Kidney epithelial cell (primary cell): ENCODE measurements around the gene LDLRAD4. TPM values are rescaled to one million over a fixed set of nuclear protein-coding genes. Genes with fewer than 3 reads are reported as not detected.

Experiments
- DNase-seq: peaks from one replicate; pipeline ENCODE4 v3.0.0-alpha.2; 2010; ENCODE audit warnings: low read depth
- H3K27me3 ChIP-seq: 2 replicates; pipeline ENCODE4 v1.6.0; 2011; ENCODE audit warnings: low read length; ENCODE audit not compliant: control insufficient read depth, insufficient read depth
- H3K36me3 ChIP-seq: 2 replicates; pipeline ENCODE4 v1.5.1; 2011; ENCODE audit warnings: low read length; ENCODE audit not compliant: control insufficient read depth, insufficient read depth
- H3K4me3 ChIP-seq: 2 replicates; pipeline ENCODE4 v1.5.1; 2011; ENCODE audit warnings: low read depth, mild to moderate bottlenecking, control low read depth, low read length
- CTCF ChIP-seq: IDR thresholded peaks from 2 replicates; pipeline ENCODE4 v1.5.1; 2011; ENCODE audit warnings: mild to moderate bottlenecking, moderate library complexity, low read length, control low read depth, inconsistent platforms; ENCODE audit not compliant: insufficient read depth, poor library complexity, severe bottlenecking
- total RNA-seq: library from RNA; depleted of rRNA; stranded (reverse); fragments of >200 nt; gene quantifications from 2 replicates; pipeline ENCODE4 v1.2.3, GENCODE V29; 2015

The LDLRAD4 gene
- total RNA-seq, 1 donor from 2014 or later, result 5.8 TPM

GRCh38 chr18:13481331-13481730 is 262.8 kb downstream of the LDLRAD4 start:
- Histone ChIP-seq H3K27me3 (no peaks in the 10 kb centered on the region), H3K36me3 (no peaks in the 10 kb centered on the region), H3K4me3 (no peak overlapping the region)
- no peak for DNase-seq
- no peak for TF ChIP-seq CTCF

- no peak for DNase-seq
- Histone ChIP-seq H3K27me3 (no peaks in the 10 kb centered on the region), H3K4me3 (no peak overlapping the region), H3K36me3 (no peaks in the 10 kb centered on the region)
- TF ChIP-seq CTCF, result no peak
These were observed 263.5 kb downstream of the LDLRAD4 start for GRCh38 chr18:13481820-13482617.

GRCh38 chr18:13482618-13482945 is 264.0 kb downstream of the LDLRAD4 start:
- DNase-seq, result no peak
- no peaks in the 10 kb centered on the region for H3K27me3 ChIP-seq
- TF ChIP-seq CTCF, result no peak

GRCh38 chr18:13483316-13484270 is 265.0 kb downstream of the LDLRAD4 start:
- DNase-seq, result no peak
- Histone ChIP-seq H3K36me3 (no peaks in the 10 kb centered on the region), H3K4me3 (no peak overlapping the region), H3K27me3 (no peaks in the 10 kb centered on the region)
- no peak for TF ChIP-seq CTCF

More at GRCh38 chr18:13482618-13482945, 264.0 kb downstream of the LDLRAD4 start:
- Histone ChIP-seq H3K4me3 (no peak overlapping the region), H3K36me3 (no peaks in the 10 kb centered on the region)

- H3K4me3 ChIP-seq, result no peak overlapping the region
- no peaks in the 10 kb centered on the region for H3K27me3 ChIP-seq
- no peaks in the 10 kb centered on the region for H3K36me3 ChIP-seq
- TF ChIP-seq CTCF, result no peak
- DNase-seq, result no peak
These were observed 266.6 kb downstream of the LDLRAD4 start for GRCh38 chr18:13485182-13485581.
